NCI-H1436 (cell line): Measurements from ENCODE around the gene ELL.
"Not testable (repeated sequence)": the region's sequence is repeated elsewhere in the genome, so short reads cannot be mapped to it uniquely, and the experiment has no call there.

Experiments used
- DNase-seq: peaks from one replicate; lab custom pipeline; 2025; lab: John Stamatoyannopoulos, UW

Gene ELL

GRCh38 chr19:18531485-18531884, 9.6 kb upstream of the ELL start:
- no peak for DNase-seq

- DNase-seq = no peak
Measured at GRCh38 chr19:18529782-18530181, 7.9 kb upstream of the ELL start.

- DNase-seq = no peak
Measured at GRCh38 chr19:18526316-18526715, 4.4 kb upstream of the ELL start.

GRCh38 chr19:18523841-18524240, 2.0 kb upstream of the ELL start:
- no peak for DNase-seq

- DNase-seq = not testable (repeated sequence)
Measured at GRCh38 chr19:18522862-18523440, 1.1 kb upstream of the ELL start.

- DNase-seq = peak; percentile 100
Measured at GRCh38 chr19:18522124-18522861, 423 bp upstream of the ELL start.

GRCh38 chr19:18520848-18521691, 800 bp downstream of the ELL start:
- no peak for DNase-seq

- DNase-seq = peak; percentile 29
Measured at GRCh38 chr19:18519962-18520847, 1.7 kb downstream of the ELL start.

- DNase-seq = no peak
Measured at GRCh38 chr19:18518639-18519038, 3.2 kb downstream of the ELL start.

GRCh38 chr19:18517606-18518005, 4.3 kb downstream of the ELL start:
- DNase-seq = no peak

GRCh38 chr19:18515959-18516358, 5.9 kb downstream of the ELL start:
- no peak for DNase-seq

GRCh38 chr19:18514800-18515682, 6.8 kb downstream of the ELL start:
- DNase-seq = no peak

GRCh38 chr19:18513868-18514267, 8.0 kb downstream of the ELL start:
- DNase-seq = no peak

- no peak for DNase-seq
Measured at GRCh38 chr19:18510216-18510615, 11.7 kb downstream of the ELL start.

- DNase-seq = no peak
Measured at GRCh38 chr19:18508585-18508984, 13.3 kb downstream of the ELL start.

GRCh38 chr19:18507727-18508440, 14.0 kb downstream of the ELL start:
- no peak for DNase-seq

- no peak for DNase-seq
Measured at GRCh38 chr19:18507021-18507726, 14.7 kb downstream of the ELL start.

GRCh38 chr19:18506101-18506930, 15.6 kb downstream of the ELL start:
- DNase-seq = no peak
